Measurements from ENCODE around the gene CACNA1B. TPM values are rescaled to one million over a fixed set of nuclear protein-coding genes. Genes with fewer than 3 reads are reported as not detected.
"Not testable (repeated sequence)": the region's sequence is repeated elsewhere in the genome, so short reads cannot be mapped to it uniquely, and the experiment has no call there.

The CACNA1B gene
- total RNA-seq, 1 donor from 2014 or later, result 0.02 TPM

GRCh38 chr9:138121438-138122050, 244.0 kb downstream of the CACNA1B start:
- H3K9me3 Mint-ChIP-seq, result no peaks in the 10 kb centered on the region
- intact Hi-C loops (cut with micrococcal nuclease), result no loop called here
- H3K4me1 Mint-ChIP-seq (ENCODE audit: low read depth), result no peaks in the 10 kb centered on the region
- H3K27ac Mint-ChIP-seq, result no peak overlapping the region
- H3K36me3 Mint-ChIP-seq (ENCODE audit: low read depth), result no peaks in the 10 kb centered on the region
- H3K4me3 Mint-ChIP-seq (ENCODE audit: low read depth), result no peak overlapping the region
- H3K27me3 Mint-ChIP-seq (ENCODE audit: low read depth), result no peaks in the 10 kb centered on the region
- no peak for DNase-seq (ENCODE audit: low spot score)

GRCh38 chr9:138122201-138122600, 244.6 kb downstream of the CACNA1B start:
- Mint-ChIP-seq H3K27me3 (ENCODE audit: low read depth) (no peaks in the 10 kb centered on the region), H3K36me3 (ENCODE audit: low read depth) (no peaks in the 10 kb centered on the region), H3K9me3 (no peaks in the 10 kb centered on the region), H3K27ac (no peak overlapping the region), H3K4me3 (ENCODE audit: low read depth) (no peak overlapping the region), H3K4me1 (ENCODE audit: low read depth) (no peaks in the 10 kb centered on the region)
- intact Hi-C loops (cut with micrococcal nuclease), result no loop called here
- DNase-seq (ENCODE audit: low spot score), result no peak

- no peak overlapping the region for H3K4me3 Mint-ChIP-seq (ENCODE audit: low read depth)
- DNase-seq (ENCODE audit: low spot score), result no peak
- no peaks in the 10 kb centered on the region for H3K27me3 Mint-ChIP-seq (ENCODE audit: low read depth)
- H3K27ac Mint-ChIP-seq, result no peak overlapping the region
- no peaks in the 10 kb centered on the region for H3K36me3 Mint-ChIP-seq (ENCODE audit: low read depth)
- no peaks in the 10 kb centered on the region for H3K9me3 Mint-ChIP-seq
- intact Hi-C loops (cut with micrococcal nuclease), result no loop called here
- no peaks in the 10 kb centered on the region for H3K4me1 Mint-ChIP-seq (ENCODE audit: low read depth)
Observed at GRCh38 chr9:138122676-138123075, 245.1 kb downstream of the CACNA1B start.

GRCh38 chr9:138123086-138123485, 245.5 kb downstream of the CACNA1B start:
- intact Hi-C loops (cut with micrococcal nuclease), result no loop called here
- H3K9me3 Mint-ChIP-seq, result no peaks in the 10 kb centered on the region
- DNase-seq (ENCODE audit: low spot score), result no peak
- H3K4me3 Mint-ChIP-seq (ENCODE audit: low read depth), result no peak overlapping the region
- no peaks in the 10 kb centered on the region for H3K4me1 Mint-ChIP-seq (ENCODE audit: low read depth)
- H3K36me3 Mint-ChIP-seq (ENCODE audit: low read depth), result no peaks in the 10 kb centered on the region
- H3K27ac Mint-ChIP-seq, result no peak overlapping the region
- H3K27me3 Mint-ChIP-seq (ENCODE audit: low read depth), result no peaks in the 10 kb centered on the region

- H3K36me3 Mint-ChIP-seq (ENCODE audit: low read depth); H3K4me1 Mint-ChIP-seq (ENCODE audit: low read depth); H3K27me3 Mint-ChIP-seq (ENCODE audit: low read depth); intact Hi-C loops (cut with micrococcal nuclease); H3K27ac Mint-ChIP-seq; H3K9me3 Mint-ChIP-seq; H3K4me3 Mint-ChIP-seq (ENCODE audit: low read depth): not testable (repeated sequence)
- DNase-seq (ENCODE audit: low spot score), result peak; percentile 51
Observed at GRCh38 chr9:138126090-138126857, 248.7 kb downstream of the CACNA1B start.

GRCh38 chr9:138126858-138127584, 249.4 kb downstream of the CACNA1B start:
- intact Hi-C loops (cut with micrococcal nuclease); H3K4me3 Mint-ChIP-seq (ENCODE audit: low read depth); DNase-seq (ENCODE audit: low spot score); H3K36me3 Mint-ChIP-seq (ENCODE audit: low read depth); H3K27ac Mint-ChIP-seq; H3K9me3 Mint-ChIP-seq; H3K4me1 Mint-ChIP-seq (ENCODE audit: low read depth); H3K27me3 Mint-ChIP-seq (ENCODE audit: low read depth): not testable (repeated sequence)

- H3K27ac Mint-ChIP-seq; H3K36me3 Mint-ChIP-seq (ENCODE audit: low read depth); H3K9me3 Mint-ChIP-seq; intact Hi-C loops (cut with micrococcal nuclease); DNase-seq (ENCODE audit: low spot score); H3K4me1 Mint-ChIP-seq (ENCODE audit: low read depth); H3K4me3 Mint-ChIP-seq (ENCODE audit: low read depth); H3K27me3 Mint-ChIP-seq (ENCODE audit: low read depth): not testable (repeated sequence)
Observed at GRCh38 chr9:138128027-138128426, 250.4 kb downstream of the CACNA1B start.

GRCh38 chr9:138129318-138129717, 251.7 kb downstream of the CACNA1B start:
- H3K4me1 Mint-ChIP-seq (ENCODE audit: low read depth); H3K27me3 Mint-ChIP-seq (ENCODE audit: low read depth); DNase-seq (ENCODE audit: low spot score); H3K9me3 Mint-ChIP-seq; intact Hi-C loops (cut with micrococcal nuclease); H3K27ac Mint-ChIP-seq; H3K4me3 Mint-ChIP-seq (ENCODE audit: low read depth); H3K36me3 Mint-ChIP-seq (ENCODE audit: low read depth): not testable (repeated sequence)

- H3K4me1 Mint-ChIP-seq (ENCODE audit: low read depth); H3K27me3 Mint-ChIP-seq (ENCODE audit: low read depth); H3K9me3 Mint-ChIP-seq; H3K36me3 Mint-ChIP-seq (ENCODE audit: low read depth); H3K27ac Mint-ChIP-seq; DNase-seq (ENCODE audit: low spot score); H3K4me3 Mint-ChIP-seq (ENCODE audit: low read depth); intact Hi-C loops (cut with micrococcal nuclease): not testable (repeated sequence)
Observed at GRCh38 chr9:138132946-138133705, 255.5 kb downstream of the CACNA1B start.

GRCh38 chr9:138134581-138134980, 257.0 kb downstream of the CACNA1B start:
- H3K4me1 Mint-ChIP-seq (ENCODE audit: low read depth); intact Hi-C loops (cut with micrococcal nuclease); H3K9me3 Mint-ChIP-seq; H3K36me3 Mint-ChIP-seq (ENCODE audit: low read depth); H3K27me3 Mint-ChIP-seq (ENCODE audit: low read depth); DNase-seq (ENCODE audit: low spot score); H3K4me3 Mint-ChIP-seq (ENCODE audit: low read depth); H3K27ac Mint-ChIP-seq: not testable (repeated sequence)

- intact Hi-C loops (cut with micrococcal nuclease); H3K4me1 Mint-ChIP-seq (ENCODE audit: low read depth); H3K9me3 Mint-ChIP-seq; H3K27me3 Mint-ChIP-seq (ENCODE audit: low read depth); H3K4me3 Mint-ChIP-seq (ENCODE audit: low read depth); DNase-seq (ENCODE audit: low spot score); H3K36me3 Mint-ChIP-seq (ENCODE audit: low read depth); H3K27ac Mint-ChIP-seq: not testable (repeated sequence)
Observed at GRCh38 chr9:138139096-138139495, 261.5 kb downstream of the CACNA1B start.

GRCh38 chr9:138140980-138141379, 263.4 kb downstream of the CACNA1B start:
- H3K36me3 Mint-ChIP-seq (ENCODE audit: low read depth); H3K27ac Mint-ChIP-seq: not testable (repeated sequence)

More at GRCh38 chr9:138140980-138141379, 263.4 kb downstream of the CACNA1B start:
- H3K4me3 Mint-ChIP-seq (ENCODE audit: low read depth); H3K27me3 Mint-ChIP-seq (ENCODE audit: low read depth); intact Hi-C loops (cut with micrococcal nuclease); H3K9me3 Mint-ChIP-seq; H3K4me1 Mint-ChIP-seq (ENCODE audit: low read depth); DNase-seq (ENCODE audit: low spot score): not testable (repeated sequence)
